Lower lobe of right lung (tissue), 2 donors: Measurements from ENCODE around the gene ITGAL. TPM values are rescaled to one million over a fixed set of nuclear protein-coding genes. Genes with fewer than 3 reads are reported as not detected.

ENCODE experiments used
- ATAC-seq, 2 donors: fragments of 200-7000 bp; cut with Tn5 transposase; one replicate each; pipeline ENCODE4 v1.9.1; 2020 to 2022; ENCODE audit warnings: mild to moderate bottlenecking in 2 of 2, moderate library complexity in 2 of 2
- DNase-seq: peaks from one replicate; pipeline ENCODE4 v3.0.0-alpha.2; 2020
- H3K27ac ChIP-seq: fragments of 200-600 bp; one replicate; pipeline ENCODE4 v1.8.0; 2022
- H3K27me3 ChIP-seq: fragments of 200-600 bp; one replicate; pipeline ENCODE4 v1.8.0; 2022; ENCODE audit warnings: low read depth
- H3K36me3 ChIP-seq: fragments of 200-600 bp; one replicate; pipeline ENCODE4 v1.8.0; 2022; ENCODE audit warnings: mild to moderate bottlenecking
- H3K4me1 ChIP-seq: fragments of 200-600 bp; one replicate; pipeline ENCODE4 v1.8.0; 2022
- H3K4me3 ChIP-seq: fragments of 200-600 bp; one replicate; pipeline ENCODE4 v1.8.0; 2022; ENCODE audit warnings: mild to moderate bottlenecking
- H3K9me3 ChIP-seq: fragments of 200-600 bp; one replicate; pipeline ENCODE4 v1.8.0; 2022
- CTCF ChIP-seq: fragments of 200-600 bp; IDR thresholded peaks from one replicate; pipeline ENCODE4 v1.8.0; 2022; ENCODE audit warnings: antibody characterized with exemption, mild to moderate bottlenecking
- intact Hi-C: fragments of 100-400 bp; cut with DNase I; formaldehyde crosslinking; loops from one replicate; pipeline ENCODE4 v1.11.0; 2022
- total RNA-seq: library from RNA; stranded (reverse); fragmentation: NEBNext Ultra II Directional; extraction: Animal tissue kit (Norgen Biotek cat#: 25700); gene quantifications from one replicate; pipeline ENCODE4 v1.2.1, GENCODE V29; 2021
- donor health status: DM: no; HTN: yes; CAD: no; lungs with severe emphysema.

The ITGAL gene
- total RNA-seq, 1 donor from 2014 or later, result 127 TPM

- H3K9me3 ChIP-seq, result no peaks in the 10 kb centered on the region
- no peaks in the 10 kb centered on the region for H3K4me1 ChIP-seq
- intact Hi-C loops, result no loop called here
- peaks cover 50% of the 10 kb centered on the region for H3K36me3 ChIP-seq
- TF ChIP-seq CTCF, result no peak
- DNase-seq (no peak), ATAC-seq (no peak)
- no peak overlapping the region for H3K27ac ChIP-seq
- no peaks in the 10 kb centered on the region for H3K27me3 ChIP-seq
- no peak overlapping the region for H3K4me3 ChIP-seq
Measured at GRCh38 chr16:30499284-30499683, 26.7 kb downstream of the ITGAL start.

DNA sequence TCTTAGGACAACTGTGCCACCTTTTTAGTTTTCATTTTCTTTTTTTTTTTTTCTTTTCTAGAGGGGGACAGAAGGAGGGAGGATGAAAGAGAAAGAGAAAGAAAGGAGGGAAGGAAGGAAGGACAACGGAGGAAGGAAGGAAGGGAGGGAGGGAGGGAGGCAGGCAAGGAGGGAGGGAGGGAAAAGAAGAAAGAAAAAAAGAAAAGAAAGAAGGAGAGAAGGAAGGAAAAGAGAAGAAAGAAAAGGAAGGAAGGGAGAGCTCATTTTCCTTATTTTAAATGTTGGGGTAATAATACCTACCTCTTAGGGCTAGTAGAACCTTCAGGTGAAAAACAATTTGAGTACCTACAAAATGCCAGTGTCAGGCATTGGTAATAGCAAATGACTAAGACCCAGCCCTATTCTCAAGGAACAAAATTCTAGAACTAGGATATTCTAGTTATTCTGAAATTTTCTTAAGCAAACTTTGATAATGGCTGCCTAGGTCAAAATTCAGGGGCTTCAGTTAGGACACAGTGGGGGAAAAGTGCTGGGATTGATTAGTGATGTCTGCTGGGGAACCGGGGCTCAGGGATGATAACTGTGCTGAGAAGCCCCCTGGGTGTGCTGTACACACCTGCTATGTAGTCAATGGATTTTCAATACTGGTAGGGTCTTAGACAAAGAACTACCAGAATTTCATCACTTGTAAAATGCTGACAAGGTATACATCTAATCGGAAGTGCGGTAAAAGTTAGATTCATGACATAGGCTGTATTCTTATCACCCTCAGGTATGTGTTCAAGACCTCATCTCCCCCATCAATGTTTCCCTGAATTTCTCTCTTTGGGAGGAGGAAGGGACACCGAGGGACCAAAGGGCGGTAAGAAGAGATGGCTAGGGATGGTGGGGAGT is 31.1 kb downstream of the ITGAL start:
- Histone ChIP-seq H3K4me1 (no peaks in the 10 kb centered on the region), H3K27me3 (no peaks in the 10 kb centered on the region), H3K4me3 (no peak overlapping the region), H3K9me3 (no peaks in the 10 kb centered on the region), H3K36me3 (peaks cover 54% of the 10 kb centered on the region), H3K27ac (no peak overlapping the region)
- DNase-seq, result no peak
- ATAC-seq, result no peak
- TF ChIP-seq CTCF, result no peak
- intact Hi-C loops, result no loop called here

DNA sequence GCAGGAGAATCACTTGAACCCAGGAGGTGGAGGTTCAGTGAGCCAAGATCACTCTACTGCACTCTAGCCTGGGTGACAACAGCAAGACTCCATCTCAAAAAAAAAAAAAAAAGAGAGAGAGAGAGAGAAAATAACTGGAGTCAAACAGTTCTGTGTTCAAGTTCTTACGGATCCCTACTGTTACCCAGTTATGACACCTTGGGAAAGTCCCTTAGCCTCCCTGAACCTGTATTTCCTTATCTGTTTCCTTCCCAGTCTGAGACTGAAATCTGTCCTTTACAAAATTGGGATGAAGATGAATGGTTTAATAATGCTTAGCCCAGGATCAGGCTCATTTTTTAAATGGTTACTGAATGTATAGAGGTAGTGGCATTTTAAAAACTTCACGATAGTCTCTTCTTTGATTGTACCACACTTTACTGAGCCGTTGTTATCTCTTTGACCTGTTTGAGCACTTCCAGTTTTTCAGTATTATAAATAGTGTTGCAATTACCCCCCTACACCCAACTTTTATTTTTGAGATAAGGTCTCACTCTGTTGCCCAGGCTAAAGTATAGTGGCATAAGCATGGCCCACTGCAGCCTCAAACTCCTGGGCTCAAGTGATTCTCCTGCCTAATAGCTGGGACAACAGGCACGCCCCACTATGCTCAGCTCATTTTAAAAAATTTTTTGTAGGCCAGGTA is 36.7 kb downstream of the ITGAL start:
- Histone ChIP-seq H3K9me3 (no peaks in the 10 kb centered on the region), H3K4me3 (no peak overlapping the region), H3K4me1 (no peaks in the 10 kb centered on the region), H3K27me3 (no peaks in the 10 kb centered on the region), H3K27ac (no peak overlapping the region), H3K36me3 (peaks cover 61% of the 10 kb centered on the region)
- no peak for TF ChIP-seq CTCF
- no peak for DNase-seq
- intact Hi-C loops, result no loop called here
- ATAC-seq, result no peak

- ATAC-seq (no peak), DNase-seq (no peak)
- no peaks in the 10 kb centered on the region for H3K9me3 ChIP-seq
- no peak overlapping the region for H3K4me3 ChIP-seq
- no peaks in the 10 kb centered on the region for H3K4me1 ChIP-seq
- intact Hi-C loops, result no loop called here
- no peaks in the 10 kb centered on the region for H3K27me3 ChIP-seq
- peaks cover 64% of the 10 kb centered on the region for H3K36me3 ChIP-seq
- H3K27ac ChIP-seq, result no peak overlapping the region
- no peak for TF ChIP-seq CTCF
Measured at GRCh38 chr16:30510376-30510938, 37.9 kb downstream of the ITGAL start.

DNA sequence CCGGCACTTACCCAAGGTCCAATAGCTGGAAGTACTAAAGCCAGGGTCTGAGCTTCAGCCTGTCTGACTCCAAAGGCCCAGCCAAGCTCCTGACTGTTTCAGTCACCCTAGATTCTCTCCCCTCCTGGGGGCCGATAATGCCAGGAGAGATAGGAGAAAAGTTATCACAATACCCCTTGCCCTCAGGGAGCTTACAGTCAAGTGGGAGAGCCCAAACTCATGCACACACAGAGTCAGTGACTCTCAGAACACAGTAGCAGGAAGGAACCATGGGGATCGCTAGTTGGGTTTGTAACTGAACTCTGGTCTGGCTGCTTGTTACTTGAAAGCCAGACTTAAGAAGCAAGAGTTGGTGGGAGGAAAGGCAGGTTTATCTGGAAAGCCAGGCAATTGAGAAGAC is 39.0 kb downstream of the ITGAL start:
- H3K36me3 ChIP-seq, result peaks cover 68% of the 10 kb centered on the region
- H3K4me3 ChIP-seq, result no peak overlapping the region
- no peak for DNase-seq
- no peak overlapping the region for H3K27ac ChIP-seq
- intact Hi-C loops, result no loop called here
- no peak for TF ChIP-seq CTCF
- no peaks in the 10 kb centered on the region for H3K27me3 ChIP-seq
- no peaks in the 10 kb centered on the region for H3K4me1 ChIP-seq
- H3K9me3 ChIP-seq, result no peaks in the 10 kb centered on the region
- ATAC-seq, result no peak
